ENCODE data around the gene MEAK7.
"Not testable (repeated sequence)": the region's sequence is repeated elsewhere in the genome, so short reads cannot be mapped to it uniquely, and the experiment has no call there.

MEAK7 gene

GRCh38 chr16:84520725-84521496 lies 16.5 kb upstream of the MEAK7 start:
- Histone ChIP-seq H3K4me3 (ENCODE audit: low read length) (no peak overlapping the region), H3K36me3 (ENCODE audit: insufficient read depth, low read length) (no peaks in the 10 kb centered on the region), H3K4me1 (ENCODE audit: insufficient read depth, low read length) (peaks cover 10% of the 10 kb centered on the region), H3K9me3 (ENCODE audit: insufficient read depth, low read depth, low read length) (no peaks in the 10 kb centered on the region), H3K27ac (ENCODE audit: low read depth, low read length) (no peak overlapping the region), H3K9ac (ENCODE audit: low read depth, low read length) (no peak overlapping the region), H3K27me3 (ENCODE audit: insufficient read depth, low read length) (no peaks in the 10 kb centered on the region)
- 90% methylated on average over 17 of the region's 17 CpGs for WGBS

GRCh38 chr16:84519855-84520254 lies 15.4 kb upstream of the MEAK7 start:
- no peaks in the 10 kb centered on the region for H3K9me3 ChIP-seq (ENCODE audit: insufficient read depth, low read depth, low read length)
- H3K36me3 ChIP-seq (ENCODE audit: insufficient read depth, low read length): no peaks in the 10 kb centered on the region
- no peaks in the 10 kb centered on the region for H3K27me3 ChIP-seq (ENCODE audit: insufficient read depth, low read length)
- no peak overlapping the region; the same call in 1 of the 2 replicates for H3K27ac ChIP-seq (ENCODE audit: low read depth, low read length)
- no peak overlapping the region for H3K4me3 ChIP-seq (ENCODE audit: low read length)
- WGBS: 77% methylated on average over 11 of the region's 11 CpGs
- peaks cover 14% of the 10 kb centered on the region for H3K4me1 ChIP-seq (ENCODE audit: insufficient read depth, low read length)
- peak overlapping the region; percentile 36; the same call in 1 of the 2 replicates for H3K9ac ChIP-seq (ENCODE audit: low read depth, low read length)

GRCh38 chr16:84518804-84519341 lies 14.4 kb upstream of the MEAK7 start:
- H3K4me1 ChIP-seq (ENCODE audit: insufficient read depth, low read length): peaks cover 14% of the 10 kb centered on the region; the same call in 1 of the 2 replicates
- H3K36me3 ChIP-seq (ENCODE audit: insufficient read depth, low read length): no peaks in the 10 kb centered on the region
- no peak overlapping the region for H3K4me3 ChIP-seq (ENCODE audit: low read length)
- H3K9ac ChIP-seq (ENCODE audit: low read depth, low read length): no peak overlapping the region
- WGBS: 94% methylated on average over 17 of the region's 17 CpGs
- H3K27me3 ChIP-seq (ENCODE audit: insufficient read depth, low read length): no peaks in the 10 kb centered on the region
- no peak overlapping the region for H3K27ac ChIP-seq (ENCODE audit: low read depth, low read length)
- H3K9me3 ChIP-seq (ENCODE audit: insufficient read depth, low read depth, low read length): no peaks in the 10 kb centered on the region

GRCh38 chr16:84518220-84518619 lies 13.8 kb upstream of the MEAK7 start:
- 96% methylated on average over 3 of the region's 3 CpGs for WGBS
- H3K27me3 ChIP-seq (ENCODE audit: insufficient read depth, low read length); H3K9ac ChIP-seq (ENCODE audit: low read depth, low read length); H3K27ac ChIP-seq (ENCODE audit: low read depth, low read length); H3K36me3 ChIP-seq (ENCODE audit: insufficient read depth, low read length); H3K4me3 ChIP-seq (ENCODE audit: low read length); H3K9me3 ChIP-seq (ENCODE audit: insufficient read depth, low read depth, low read length): not testable (repeated sequence)
- peaks cover 14% of the 10 kb centered on the region; the same call in 1 of the 2 replicates for H3K4me1 ChIP-seq (ENCODE audit: insufficient read depth, low read length)

GRCh38 chr16:84517366-84517765 lies 12.9 kb upstream of the MEAK7 start:
- H3K36me3 ChIP-seq (ENCODE audit: insufficient read depth, low read length): no peaks in the 10 kb centered on the region
- 92% methylated on average over 12 of the region's 12 CpGs for WGBS
- H3K9me3 ChIP-seq (ENCODE audit: insufficient read depth, low read depth, low read length): no peaks in the 10 kb centered on the region
- H3K4me1 ChIP-seq (ENCODE audit: insufficient read depth, low read length): peaks cover 14% of the 10 kb centered on the region; the same call in 1 of the 2 replicates
- no peak overlapping the region for H3K9ac ChIP-seq (ENCODE audit: low read depth, low read length)
- no peak overlapping the region for H3K27ac ChIP-seq (ENCODE audit: low read depth, low read length)
- no peak overlapping the region for H3K4me3 ChIP-seq (ENCODE audit: low read length)
- H3K27me3 ChIP-seq (ENCODE audit: insufficient read depth, low read length): no peaks in the 10 kb centered on the region

GRCh38 chr16:84514874-84515835 lies 10.7 kb upstream of the MEAK7 start:
- WGBS: 77% methylated on average over 26 of the region's 26 CpGs

GRCh38 chr16:84514295-84514873 lies 9.9 kb upstream of the MEAK7 start:
- Histone ChIP-seq H3K27me3 (ENCODE audit: insufficient read depth, low read length) (no peaks in the 10 kb centered on the region), H3K9ac (ENCODE audit: low read depth, low read length) (peak overlapping the region; percentile 13; the same call in 1 of the 2 replicates), H3K36me3 (ENCODE audit: insufficient read depth, low read length) (no peaks in the 10 kb centered on the region), H3K4me3 (ENCODE audit: low read length) (no peak overlapping the region), H3K27ac (ENCODE audit: low read depth, low read length) (0 out of 2 replicates have a peak overlapping the region, but pooled peaks have one; percentile 40), H3K9me3 (ENCODE audit: insufficient read depth, low read depth, low read length) (no peaks in the 10 kb centered on the region), H3K4me1 (ENCODE audit: insufficient read depth, low read length) (peaks cover 18% of the 10 kb centered on the region)
- WGBS: 84% methylated on average over 14 of the region's 14 CpGs

More at GRCh38 chr16:84514874-84515835, 10.7 kb upstream of the MEAK7 start:
- Histone ChIP-seq H3K9ac (ENCODE audit: low read depth, low read length) (peak overlapping the region; percentile 13; the same call in 1 of the 2 replicates), H3K27ac (ENCODE audit: low read depth, low read length) (peak overlapping the region; percentile 40; the same call in 1 of the 2 replicates), H3K4me3 (ENCODE audit: low read length) (no peak overlapping the region), H3K9me3 (ENCODE audit: insufficient read depth, low read depth, low read length) (no peaks in the 10 kb centered on the region), H3K36me3 (ENCODE audit: insufficient read depth, low read length) (no peaks in the 10 kb centered on the region), H3K27me3 (ENCODE audit: insufficient read depth, low read length) (no peaks in the 10 kb centered on the region), H3K4me1 (ENCODE audit: insufficient read depth, low read length) (peaks cover 23% of the 10 kb centered on the region; the same call in 1 of the 2 replicates)

- WGBS: 88% methylated on average over 11 of the region's 11 CpGs
- no peak overlapping the region for H3K27ac ChIP-seq (ENCODE audit: low read depth, low read length)
Observed at GRCh38 chr16:84513666-84514065, 9.2 kb upstream of the MEAK7 start.

GRCh38 chr16:84513123-84513522 lies 8.7 kb upstream of the MEAK7 start:
- 94% methylated on average over 10 of the region's 10 CpGs for WGBS
- H3K4me3 ChIP-seq (ENCODE audit: low read length): no peak overlapping the region
- H3K27ac ChIP-seq (ENCODE audit: low read depth, low read length): no peak overlapping the region
- H3K9me3 ChIP-seq (ENCODE audit: insufficient read depth, low read depth, low read length): no peaks in the 10 kb centered on the region
- H3K9ac ChIP-seq (ENCODE audit: low read depth, low read length): no peak overlapping the region
- no peaks in the 10 kb centered on the region for H3K27me3 ChIP-seq (ENCODE audit: insufficient read depth, low read length)
- peaks cover 21% of the 10 kb centered on the region for H3K4me1 ChIP-seq (ENCODE audit: insufficient read depth, low read length)
- H3K36me3 ChIP-seq (ENCODE audit: insufficient read depth, low read length): no peaks in the 10 kb centered on the region

More at GRCh38 chr16:84513666-84514065, 9.2 kb upstream of the MEAK7 start:
- H3K27me3 ChIP-seq (ENCODE audit: insufficient read depth, low read length): no peaks in the 10 kb centered on the region
- no peaks in the 10 kb centered on the region for H3K36me3 ChIP-seq (ENCODE audit: insufficient read depth, low read length)
- peaks cover 21% of the 10 kb centered on the region for H3K4me1 ChIP-seq (ENCODE audit: insufficient read depth, low read length)
- no peak overlapping the region for H3K9ac ChIP-seq (ENCODE audit: low read depth, low read length)
- H3K4me3 ChIP-seq (ENCODE audit: low read length): no peak overlapping the region
- no peaks in the 10 kb centered on the region for H3K9me3 ChIP-seq (ENCODE audit: insufficient read depth, low read depth, low read length)

GRCh38 chr16:84511831-84512230 lies 7.4 kb upstream of the MEAK7 start:
- Histone ChIP-seq H3K4me1 (ENCODE audit: insufficient read depth, low read length) (peaks cover 21% of the 10 kb centered on the region), H3K4me3 (ENCODE audit: low read length) (no peak overlapping the region), H3K27me3 (ENCODE audit: insufficient read depth, low read length) (no peaks in the 10 kb centered on the region), H3K27ac (ENCODE audit: low read depth, low read length) (no peak overlapping the region), H3K36me3 (ENCODE audit: insufficient read depth, low read length) (no peaks in the 10 kb centered on the region), H3K9me3 (ENCODE audit: insufficient read depth, low read depth, low read length) (no peaks in the 10 kb centered on the region), H3K9ac (ENCODE audit: low read depth, low read length) (no peak overlapping the region)
- WGBS: 85% methylated on average over 13 of the region's 13 CpGs

Measured in HUES64 (cell line).